Measurements from ENCODE around the gene IDI2.
A peak's percentile ranks its signal among the peaks of the same experiment; 100 is the strongest.

Gene IDI2

DNA sequence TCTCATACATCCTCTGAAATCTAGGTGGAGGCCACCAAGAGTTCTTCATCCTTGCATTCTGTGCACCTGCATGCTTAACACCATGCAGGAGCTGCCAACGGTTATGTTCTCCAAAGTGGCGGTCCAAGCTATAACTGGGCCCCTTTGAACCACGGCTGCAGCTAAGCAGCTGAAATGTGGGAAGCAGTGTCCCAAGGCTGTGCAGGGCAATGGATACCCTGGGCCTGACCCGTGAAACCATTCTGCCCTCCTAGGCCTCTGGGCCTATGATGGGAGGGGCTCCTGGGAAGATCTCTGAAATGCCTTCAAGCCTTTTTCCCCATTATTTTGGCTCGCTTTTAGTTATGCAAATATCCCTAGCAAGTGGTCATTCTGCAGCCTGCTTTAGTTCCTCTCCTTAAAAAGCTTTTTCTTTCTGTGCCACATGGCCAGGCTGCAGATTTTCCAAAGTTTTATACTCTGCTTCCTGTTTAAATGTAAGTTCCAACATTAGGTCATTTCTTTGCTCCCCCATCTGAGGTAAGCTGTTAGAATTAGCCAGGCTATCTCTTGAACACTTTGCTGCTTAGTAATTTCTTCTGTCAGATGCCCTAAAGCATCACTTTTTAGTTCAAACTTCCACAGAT lies 45.1 kb downstream of the IDI2 start:
- no peak for DNase-seq (ENCODE audit: low read depth in 2 of 2)

- no peak for DNase-seq (ENCODE audit: low read depth in 2 of 2)
Observed at GRCh38 chr10:978826-979421, 46.7 kb downstream of the IDI2 start.

GRCh38 chr10:976316-976715 lies 49.3 kb downstream of the IDI2 start:
- DNase-seq (ENCODE audit: low read depth in 2 of 2), result no peak

DNA sequence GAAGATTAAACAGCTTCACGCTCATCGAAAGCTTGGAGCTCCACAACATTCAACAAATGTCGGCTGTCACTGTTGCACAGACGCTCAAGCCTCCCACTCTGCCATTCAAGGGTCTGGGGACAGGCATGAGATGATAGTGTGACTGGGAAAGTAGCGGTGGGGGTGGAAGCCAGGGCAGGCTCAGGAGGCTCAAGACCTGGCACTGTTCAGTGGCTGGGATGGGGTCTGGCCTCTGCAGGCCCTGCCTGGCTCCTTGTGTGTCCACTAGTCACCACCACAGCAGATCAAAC lies 50.9 kb downstream of the IDI2 start:
- no peak for DNase-seq (ENCODE audit: low read depth in 2 of 2)

GRCh38 chr10:974038-974784 lies 51.4 kb downstream of the IDI2 start:
- DNase-seq (ENCODE audit: low read depth in 2 of 2), result no peak

GRCh38 chr10:972763-973162 lies 52.9 kb downstream of the IDI2 start:
- no peak for DNase-seq (ENCODE audit: low read depth in 2 of 2)

DNA sequence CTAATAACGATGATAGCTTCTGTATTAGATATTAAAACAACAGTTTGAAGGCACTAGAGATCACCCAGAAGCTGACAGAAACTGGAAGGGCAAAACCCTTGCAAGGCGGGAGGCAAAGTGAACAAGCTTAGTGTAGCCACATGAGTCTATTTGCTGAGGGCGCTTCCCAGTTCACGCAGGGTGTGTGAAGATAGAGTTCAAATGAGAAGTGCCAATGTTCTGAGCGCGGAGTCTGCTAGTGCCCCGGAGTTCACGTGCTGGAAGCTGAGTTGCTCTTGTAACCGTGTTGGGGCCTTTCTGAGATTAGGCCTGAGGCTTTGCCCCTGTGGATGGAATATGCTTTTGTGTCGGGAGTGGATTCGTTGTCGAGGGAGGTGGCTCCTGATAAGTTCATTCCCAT lies 54.0 kb downstream of the IDI2 start:
- no peak for DNase-seq (ENCODE audit: low read depth in 2 of 2)

DNA sequence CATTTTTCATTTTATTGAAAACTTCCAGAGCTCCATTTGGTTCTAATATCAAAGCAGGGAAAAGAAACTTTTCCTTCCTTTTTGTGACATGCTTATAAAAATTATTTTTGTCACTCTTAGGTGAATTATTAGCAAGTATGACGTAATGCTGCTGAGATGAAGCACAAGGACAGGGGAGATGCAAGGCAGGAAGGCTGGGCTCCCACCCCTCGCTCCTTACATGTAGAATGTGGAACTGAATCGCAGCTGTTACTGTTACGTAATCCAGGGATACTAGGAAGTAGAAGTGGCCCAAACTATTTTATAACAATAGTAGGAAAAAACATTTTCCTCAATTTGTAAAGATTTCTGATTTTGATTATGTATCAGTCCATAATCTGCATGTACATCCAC lies 54.5 kb downstream of the IDI2 start:
- DNase-seq (ENCODE audit: low read depth in 2 of 2), result peak in 1 of 2 experiments; percentile 27

- no peak for DNase-seq (ENCODE audit: low read depth in 2 of 2)
Observed at GRCh38 chr10:970311-971149, 55.1 kb downstream of the IDI2 start.

GRCh38 chr10:969473-970150 lies 56.0 kb downstream of the IDI2 start:
- DNase-seq (ENCODE audit: low read depth in 2 of 2), result no peak
